Measurements from ENCODE around the gene AIFM2. TPM values are rescaled to one million over a fixed set of nuclear protein-coding genes. Genes with fewer than 3 reads are reported as not detected.

AIFM2 gene
- total and polyA plus RNA-seq, 2 of the 13 experiments (the other 11 are each of a cell fraction or from before 2014, with no cell fraction given): 20.3 to 29.5 TPM

DNA sequence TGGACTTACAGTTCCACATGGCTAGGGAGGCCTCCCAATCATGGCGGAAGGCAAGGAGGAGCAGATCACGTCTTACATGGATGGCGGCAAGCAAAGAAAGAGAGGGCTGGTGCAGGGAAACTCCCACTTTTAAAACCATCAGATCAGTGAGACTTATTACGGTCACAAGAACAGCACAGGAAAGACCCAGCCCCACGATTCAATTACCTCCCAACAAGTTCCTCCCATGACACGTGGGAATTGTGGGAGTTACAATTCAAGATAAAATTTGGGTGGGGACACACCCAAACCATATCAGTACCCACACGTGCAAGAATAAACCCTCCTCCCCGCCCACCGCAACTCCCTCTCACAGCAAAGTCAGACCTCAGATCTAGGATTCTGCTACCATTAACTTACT, 4.5 kb upstream of the AIFM2 start (continued):
- no peak for TF ChIP-seq GABPB1 (CRISPR knock-in tag; IDR thresholded peaks at IDR 0.05)

GRCh38 chr10:70135684-70136083, 3.1 kb upstream of the AIFM2 start:
- Histone ChIP-seq H3K9me3 (ENCODE audit: low read length) (no peaks in the 10 kb centered on the region), H3K4me3 (replicated peaks in 1 of 3; ENCODE audit: insufficient read depth in 1 of 3, low read depth in 2 of 3, low read length in 3 of 3) (no peak overlapping the region), H3K36me3 (replicated peaks in 1 of 2; ENCODE audit: control insufficient read depth in 1 of 2, insufficient read depth in 2 of 2, low read length in 2 of 2) (no peaks in the 10 kb centered on the region), H3K79me2 (ENCODE audit: insufficient read depth, low read length) (peaks cover 18% of the 10 kb centered on the region), H3K9ac (ENCODE audit: insufficient read depth, low read depth, low read length) (no peak overlapping the region), H3K27me3 (ENCODE audit: control insufficient read depth in 1 of 2, insufficient read depth in 2 of 2, low read length in 2 of 2) (no peaks in the 10 kb centered on the region; a peak in 1 of 5 replicates), H3K27ac (ENCODE audit: extremely low read length, insufficient read depth, low read length) (no peak overlapping the region), H4K20me1 (ENCODE audit: insufficient read depth, low read length) (no peaks in the 10 kb centered on the region), H3K4me1 (ENCODE audit: insufficient read depth, low read length) (peaks cover 33% of the 10 kb centered on the region), H3K4me2 (ENCODE audit: low read depth, low read length) (no peak overlapping the region), H2AFZ (ENCODE audit: low read length) (no peak overlapping the region)
- in situ Hi-C loops (cut with HindIII; ENCODE audit: extremely low pct_ligation_motif_present, low pct_unique_long_range_greater_than_20kb): no loop called here
- ChIA-PET POLR2A (interaction anchor here (10.3 kb wide), 1 partner anchor 10 kb away, joined by 109 read pairs; the partner anchor contains the start of gene TYSND1), CTCF (ENCODE audit: low intra/inter-chr PET ratio, low total read pairs) (no interaction called here)
- intact Hi-C loops (cut with micrococcal nuclease; ENCODE audit: unreplicated experiment): no loop called here
- BruUV-seq (replicated peaks): no TSS peak
- DNase-seq (ENCODE audit: low spot score): no peak
- no peak for FAIRE-seq
- no peak for ATAC-seq
- TF ChIP-seq, protein P1, sequence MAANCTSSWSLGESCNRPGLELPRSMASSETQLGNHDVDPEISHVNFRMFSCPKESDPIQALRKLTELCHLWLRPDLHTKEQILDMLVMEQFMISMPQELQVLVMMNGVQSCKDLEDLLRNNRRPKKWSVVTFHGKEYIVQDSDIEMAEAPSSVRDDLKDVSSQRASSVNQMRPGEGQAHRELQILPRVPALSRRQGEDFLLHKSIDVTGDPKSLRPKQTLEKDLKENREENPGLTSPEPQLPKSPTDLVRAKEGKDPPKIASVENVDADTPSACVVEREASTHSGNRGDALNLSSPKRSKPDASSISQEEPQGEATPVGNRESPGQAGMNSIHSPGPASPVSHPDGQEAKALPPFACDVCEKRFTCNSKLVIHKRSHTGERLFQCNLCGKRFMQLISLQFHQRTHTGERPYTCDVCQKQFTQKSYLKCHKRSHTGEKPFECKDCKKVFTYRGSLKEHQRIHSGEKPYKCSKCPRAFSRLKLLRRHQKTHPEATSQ (CRISPR knock-in tag; IDR thresholded peaks at IDR 0.05; ENCODE audit: borderline replicate concordance): no peak
- TF ChIP-seq FOSL2 (CRISPR knock-in tag; IDR thresholded peaks at IDR 0.05): no peak
- TF ChIP-seq, protein P2, sequence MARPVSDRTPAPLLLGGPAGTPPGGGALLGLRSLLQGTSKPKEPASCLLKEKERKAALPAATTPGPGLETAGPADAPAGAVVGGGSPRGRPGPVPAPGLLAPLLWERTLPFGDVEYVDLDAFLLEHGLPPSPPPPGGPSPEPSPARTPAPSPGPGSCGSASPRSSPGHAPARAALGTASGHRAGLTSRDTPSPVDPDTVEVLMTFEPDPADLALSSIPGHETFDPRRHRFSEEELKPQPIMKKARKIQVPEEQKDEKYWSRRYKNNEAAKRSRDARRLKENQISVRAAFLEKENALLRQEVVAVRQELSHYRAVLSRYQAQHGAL (CRISPR knock-in tag; IDR thresholded peaks at IDR 0.05; ENCODE audit: not compliant biosample characterization): no peak
- WGBS (ENCODE audit: low lambda C conversion rate): 65% methylated on average over 7 of the region's 7 CpGs

Measured in HepG2 (cell line).